Panc1 (cell line): ENCODE measurements around the gene KIF21A. TPM values are rescaled to one million over a fixed set of nuclear protein-coding genes. Genes with fewer than 3 reads are reported as not detected.

Source experiments
- ATAC-seq: fragments of 200-7000 bp; cut with Tn5 transposase; 2 replicates; pipeline ENCODE4 v1.9.1; 2020; ENCODE audit warnings: mild to moderate bottlenecking, moderate library complexity
- BruUV-seq: library from RNA; stranded (reverse); fragments of 400-500 nt; replicated peaks from 2 replicates; lab custom pipeline; 2021; lab: Mats Ljungman, UMichigan
- CTCF ChIA-PET: fragments of 300-600 bp; sonication (Branson Sonifier 250); formaldehyde crosslinking; loops from one replicate; lab custom pipeline; 2022; ENCODE audit warnings: antibody characterized with exemption; lab: Charles Lee
- POLR2A ChIA-PET: fragments of 300-600 bp; sonication (Branson Sonifier 250); formaldehyde crosslinking; loops from one replicate; lab custom pipeline; 2022; ENCODE audit warnings: antibody characterized with exemption; lab: Charles Lee
- DNase-seq: peaks from one replicate; pipeline ENCODE4 v3.0.0-alpha.2; 2010; ENCODE audit warnings: low read depth, low spot score
- H3K27ac ChIP-seq: 2 replicates; pipeline ENCODE4 v1.5.1; 2011; ENCODE audit warnings: mild to moderate bottlenecking, low read length, inconsistent platforms
- H3K27me3 ChIP-seq: fragments of 200-500 bp; sonication (Bioruptor generic); 2 replicates; pipeline ENCODE4 v1.6.0; 2014; ENCODE audit warnings: low read length, inconsistent platforms; ENCODE audit not compliant: control insufficient read depth, insufficient read depth
- H3K36me3 ChIP-seq: fragments of 200-500 bp; sonication (Bioruptor generic); 2 replicates; pipeline ENCODE4 v1.5.1; 2014; ENCODE audit warnings: inconsistent platforms, mild to moderate bottlenecking, low read length, moderate library complexity; ENCODE audit not compliant: control insufficient read depth, insufficient read depth
- H3K4me1 ChIP-seq: 2 replicates; pipeline ENCODE4 v1.5.1; 2011; ENCODE audit warnings: inconsistent platforms, mild to moderate bottlenecking, low read length, moderate library complexity; ENCODE audit not compliant: control insufficient read depth, insufficient read depth
- H3K4me3 ChIP-seq, 2 experiments: 2 replicates each; pipeline ENCODE4 v1.5.1; 2011 to 2012; ENCODE audit warnings: low read depth in 2 of 2, low read length in 2 of 2, mild to moderate bottlenecking in 2 of 2, inconsistent platforms in 1 of 2, moderate library complexity in 1 of 2
- H3K9me3 ChIP-seq: fragments of 200-500 bp; sonication (Bioruptor generic); 2 replicates; pipeline ENCODE4 v1.5.1; 2014; ENCODE audit warnings: low read depth, mild to moderate bottlenecking, inconsistent platforms, low read length, moderate library complexity; ENCODE audit not compliant: control insufficient read depth, insufficient read depth
- CTCF ChIP-seq: fragments of 450-650 bp; IDR thresholded peaks from 2 replicates; pipeline ENCODE4 v1.5.1; 2017; ENCODE audit warnings: mild to moderate bottlenecking
- POLR2AphosphoS5 ChIP-seq: IDR thresholded peaks from 2 replicates; pipeline ENCODE4 v1.6.1; 2012; ENCODE audit warnings: mild to moderate bottlenecking, low read depth, low read length, moderate library complexity
- REST ChIP-seq, 2 experiments: IDR thresholded peaks; 2 replicates each; pipeline ENCODE4 v1.6.1; 2011 to 2012; ENCODE audit warnings: low read depth in 2 of 2, control low read depth in 1 of 2, low read length in 1 of 2, mild to moderate bottlenecking in 1 of 2, moderate library complexity in 1 of 2; ENCODE audit not compliant: insufficient read depth in 1 of 2
- SIN3A ChIP-seq: IDR thresholded peaks from 2 replicates; pipeline ENCODE4 v1.6.1; 2012; ENCODE audit warnings: low read depth, mild to moderate bottlenecking, low read length, moderate library complexity, borderline replicate concordance; ENCODE audit not compliant: insufficient read depth
- TCF7L2 ChIP-seq: IDR thresholded peaks from 2 replicates; pipeline ENCODE4 v1.6.1; 2011; ENCODE audit warnings: mild to moderate bottlenecking, low read depth, low read length, inconsistent platforms
- in situ Hi-C: cut with HindIII; loops from 2 replicates; pipeline ENCODE4 v1.10.0; 2016; ENCODE audit warnings: low sequenced_read_pairs, low pct_unique_long_range_greater_than_20kb
- intact Hi-C: fragments of 100-400 bp; cut with micrococcal nuclease; formaldehyde crosslinking; loops from one replicate; pipeline ENCODE4 v1.10.0; 2022; ENCODE audit not compliant: unreplicated experiment
- total RNA-seq: library from RNA; stranded (reverse); gene quantifications from one replicate; pipeline ENCODE4 v1.2.1, GENCODE V29; 2021; ENCODE audit not compliant: unreplicated experiment

The KIF21A gene
- total RNA-seq, 1 experiment from 2014 or later = 25.6 TPM

GRCh38 chr12:39314547-39314946 lies 128.4 kb downstream of the KIF21A start:
- no peaks in the 10 kb centered on the region for H3K9me3 ChIP-seq
- no peaks in the 10 kb centered on the region for H3K4me1 ChIP-seq
- no peak for ATAC-seq
- H3K27ac ChIP-seq = no peak overlapping the region
- no peak overlapping the region for H3K4me3 ChIP-seq
- TF ChIP-seq SIN3A = no peak
- TF ChIP-seq POLR2AphosphoS5 = no peak
- no peak for TF ChIP-seq REST (IDR thresholded peaks at IDR 0.05; ENCODE audit: insufficient read depth in 1 of 2, low read depth in 2 of 2, low read length in 1 of 2)
- TF ChIP-seq TCF7L2 = no peak
- no peak for TF ChIP-seq CTCF
- intact Hi-C loops = loop anchor here (10.0 kb wide), 1 partner anchor 380 kb away; no protein-coding TSS in a partner anchor
- H3K27me3 ChIP-seq = no peaks in the 10 kb centered on the region
- BruUV-seq = no TSS peak
- no peaks in the 10 kb centered on the region; the same call in none of the 2 replicates for H3K36me3 ChIP-seq
- no peak for DNase-seq
- ChIA-PET CTCF (no interaction called here), POLR2A (no interaction called here)
- in situ Hi-C loops = no loop called here

- BruUV-seq = no TSS peak
- intact Hi-C loops = no loop called here
- TF ChIP-seq POLR2AphosphoS5 = no peak
- TF ChIP-seq CTCF = no peak
- TF ChIP-seq REST (IDR thresholded peaks at IDR 0.05; ENCODE audit: insufficient read depth in 1 of 2, low read depth in 2 of 2, low read length in 1 of 2) = no peak
- no peak for TF ChIP-seq SIN3A
- TF ChIP-seq TCF7L2 = no peak
- Histone ChIP-seq H3K9me3 (no peaks in the 10 kb centered on the region), H3K4me1 (no peaks in the 10 kb centered on the region), H3K4me3 (no peak overlapping the region), H3K36me3 (peaks cover 6% of the 10 kb centered on the region), H3K27ac (no peak overlapping the region), H3K27me3 (no peaks in the 10 kb centered on the region)
- in situ Hi-C loops = no loop called here
- POLR2A ChIA-PET = no interaction called here
- DNase-seq = no peak
- CTCF ChIA-PET = no interaction called here
- ATAC-seq = no peak
These were observed 133.4 kb downstream of the KIF21A start for GRCh38 chr12:39309516-39309915.
